H1 (cell line): ENCODE measurements around the gene TMEM130. TPM values are rescaled to one million over a fixed set of nuclear protein-coding genes. Genes with fewer than 3 reads are reported as not detected.
A peak's percentile ranks its signal among the peaks of the same experiment; 100 is the strongest.

Experiments used
- CTCF ChIA-PET: fragments of 300-600 bp; sonication (Branson Sonifier 250); formaldehyde crosslinking; loops from one replicate; lab custom pipeline; 2021; ENCODE audit not compliant: partially characterized antibody; lab: Charles Lee
- POLR2A ChIA-PET: fragments of 300-600 bp; sonication (Branson Sonifier 250); formaldehyde crosslinking; loops from one replicate; lab custom pipeline; 2021; ENCODE audit warnings: inconsistent platforms; ENCODE audit not compliant: partially characterized antibody; lab: Charles Lee
- DNase-seq, 2 experiments: peaks; one replicate each; pipeline versions ENCODE4 v3.0.0 to v3.0.0-alpha.2; 2010 to 2022; ENCODE audit warnings: low spot score in 2 of 2, low read depth in 1 of 2, mixed read lengths in 1 of 2
- FAIRE-seq: peaks from 2 replicates; lab custom pipeline; 2011; peaks lifted over from hg19 to GRCh38; lab: Jason Lieb, UNC
- H2AFZ ChIP-seq: 2 replicates; pipeline ENCODE4 v1.8.1; 2012; ENCODE audit warnings: low read length, inconsistent platforms
- H2AK5ac ChIP-seq: 2 replicates; pipeline ENCODE4 v1.6.1; 2013; ENCODE audit warnings: low read depth, low read length
- H2BK120ac ChIP-seq: replicated peaks from 2 replicates; pipeline ENCODE3; 2013; ENCODE audit warnings: low read depth, low read length, inconsistent platforms
- H2BK12ac ChIP-seq: 2 replicates; pipeline ENCODE4 v1.6.1; 2013; ENCODE audit warnings: low read depth, low read length
- H2BK15ac ChIP-seq: 2 replicates; pipeline ENCODE4 v1.6.1; 2013; ENCODE audit warnings: low read length
- H2BK20ac ChIP-seq: 2 replicates; pipeline ENCODE4 v1.6.1; 2013; ENCODE audit warnings: low read length
- H2BK5ac ChIP-seq: 2 replicates; pipeline ENCODE4 v1.6.1; 2013; ENCODE audit warnings: low read depth, low read length
- H3K14ac ChIP-seq: 2 replicates; pipeline ENCODE4 v1.6.1; 2013; ENCODE audit warnings: inconsistent platforms; ENCODE audit not compliant: insufficient read length
- H3K18ac ChIP-seq: 2 replicates; pipeline ENCODE4 v1.6.1; 2013; ENCODE audit warnings: low read length; ENCODE audit errors: extremely low read depth
- H3K23ac ChIP-seq: 2 replicates; pipeline ENCODE4 v1.6.1; 2013; ENCODE audit warnings: inconsistent platforms; ENCODE audit not compliant: insufficient read length
- H3K23me2 ChIP-seq: 2 replicates; pipeline ENCODE4 v1.6.1; 2013; ENCODE audit warnings: low read depth, low read length
- H3K27ac ChIP-seq: 2 replicates; pipeline ENCODE4 v1.6.1; 2011; ENCODE audit warnings: low read depth, low read length, inconsistent platforms
- H3K27me3 ChIP-seq, 4 experiments: replicated peaks in 1 of 4; 1 replicate in 1 of 4; 2 replicates in 3 of 4; pipeline versions ENCODE4 v1.6.1 to v1.8.1; 2011 to 2013; ENCODE audit warnings: low read length in 3 of 4, mild to moderate bottlenecking in 3 of 4, inconsistent platforms in 2 of 4, mixed read lengths in 2 of 4, moderate library complexity in 1 of 4; ENCODE audit not compliant: control insufficient read depth in 3 of 4, insufficient read depth in 3 of 4; ENCODE audit errors: extremely low read depth in 1 of 4
- H3K36me3 ChIP-seq, 4 experiments: 2 replicates each; pipeline versions ENCODE4 v1.6.1 to v1.8.1; 2011 to 2013; ENCODE audit warnings: mild to moderate bottlenecking in 4 of 4, low read length in 3 of 4, moderate library complexity in 2 of 4, control low read depth in 1 of 4, inconsistent platforms in 1 of 4; ENCODE audit not compliant: insufficient read depth in 4 of 4, control insufficient read depth in 2 of 4
- H3K4ac ChIP-seq: replicated peaks from 2 replicates; pipeline ENCODE3; 2013; ENCODE audit warnings: low read length, low read depth, mixed read lengths, inconsistent platforms; ENCODE audit not compliant: insufficient read length
- H3K4me1 ChIP-seq, 4 experiments: replicated peaks in 1 of 4; 1 replicate in 1 of 4; 2 replicates in 3 of 4; pipeline versions ENCODE4 v1.6.1 to v1.8.1; 2011 to 2013; ENCODE audit warnings: low read length in 3 of 4, inconsistent platforms in 2 of 4, mixed read lengths in 1 of 4; ENCODE audit not compliant: insufficient read depth in 4 of 4, control insufficient read depth in 3 of 4
- H3K4me2 ChIP-seq, 2 experiments: 2 replicates each; pipeline versions ENCODE4 v1.6.1 to v1.8.1; 2011 to 2013; ENCODE audit warnings: low read depth in 2 of 2, low read length in 2 of 2, control low read depth in 1 of 2, inconsistent platforms in 1 of 2, mild to moderate bottlenecking in 1 of 2; ENCODE audit not compliant: insufficient read depth in 1 of 2
- H3K4me3 ChIP-seq, 4 experiments: fragments of 200-600, 300-600 bp in 1 of 4; sonication (generic), shearing (Covaris generic), sonication (Bioruptor Twin) in 1 of 4; 2 replicates each; pipeline versions ENCODE4 v1.5.1 to v1.8.1; 2011 to 2016; ENCODE audit warnings: low read length in 4 of 4, low read depth in 3 of 4, control low read depth in 2 of 4, inconsistent platforms in 2 of 4, mild to moderate bottlenecking in 2 of 4, mixed read lengths in 1 of 4, moderate library complexity in 1 of 4; ENCODE audit not compliant: insufficient read depth in 2 of 4; ENCODE audit errors: extremely low read depth in 1 of 4
- H3K56ac ChIP-seq: replicated peaks from 2 replicates; pipeline ENCODE3; 2013; ENCODE audit warnings: low read depth, mild to moderate bottlenecking, mixed read lengths, low read length, inconsistent platforms; ENCODE audit not compliant: insufficient read length
- H3K79me1 ChIP-seq: 2 replicates; pipeline ENCODE4 v1.6.1; 2013; ENCODE audit warnings: low read depth, low read length, control low read depth
- H3K79me2 ChIP-seq, 2 experiments: 2 replicates each; pipeline versions ENCODE4 v1.6.1 to v1.8.1; 2012 to 2013; ENCODE audit warnings: low read length in 2 of 2, mild to moderate bottlenecking in 2 of 2, inconsistent platforms in 1 of 2; ENCODE audit not compliant: insufficient read depth in 2 of 2, control insufficient read depth in 1 of 2
- H3K9ac ChIP-seq, 4 experiments: replicated peaks in 1 of 4; 1 replicate in 1 of 4; 2 replicates in 3 of 4; pipeline versions ENCODE4 v1.6.1 to v1.8.1; 2011 to 2013; ENCODE audit warnings: low read depth in 3 of 4, low read length in 3 of 4, control low read depth in 2 of 4, mild to moderate bottlenecking in 2 of 4, moderate library complexity in 2 of 4, inconsistent platforms in 1 of 4; ENCODE audit errors: extremely low read depth in 1 of 4
- H3K9me3 ChIP-seq, 2 experiments: 2 replicates each; pipeline versions ENCODE4 v1.6.1 to v1.8.1; 2012 to 2013; ENCODE audit warnings: mild to moderate bottlenecking in 2 of 2, moderate library complexity in 2 of 2, control low read depth in 1 of 2, inconsistent platforms in 1 of 2, low read depth in 1 of 2, low read length in 1 of 2, mixed read lengths in 1 of 2; ENCODE audit not compliant: insufficient read depth in 2 of 2
- H4K20me1 ChIP-seq, 2 experiments: replicated peaks in 1 of 2; 2 replicates each; pipeline versions ENCODE3 to v1.8.1; 2011 to 2013; ENCODE audit warnings: inconsistent platforms in 2 of 2, low read length in 2 of 2, mild to moderate bottlenecking in 1 of 2; ENCODE audit not compliant: insufficient read depth in 2 of 2, control insufficient read depth in 1 of 2
- H4K5ac ChIP-seq: 2 replicates; pipeline ENCODE4 v1.6.1; 2013; ENCODE audit warnings: low read length, low read depth, mixed read lengths, inconsistent platforms; ENCODE audit not compliant: insufficient read length
- H4K8ac ChIP-seq: 2 replicates; pipeline ENCODE4 v1.8.0; 2013; ENCODE audit warnings: mild to moderate bottlenecking, moderate library complexity, low read length, inconsistent platforms; ENCODE audit not compliant: insufficient read depth; ENCODE audit errors: extremely low read depth
- H4K91ac ChIP-seq: replicated peaks from 2 replicates; pipeline ENCODE3; 2013; ENCODE audit warnings: low read length, mixed read lengths, inconsistent platforms; ENCODE audit not compliant: insufficient read length
- CTCF ChIP-seq, 3 experiments: IDR thresholded peaks; 1 replicate in 2 of 3; 2 replicates in 1 of 3; pipeline versions ENCODE4 v1.5.1 to v1.6.1; 2011; ENCODE audit warnings: low read length in 3 of 3, mild to moderate bottlenecking in 3 of 3, inconsistent platforms in 2 of 3, low read depth in 1 of 3, moderate library complexity in 1 of 3; ENCODE audit not compliant: insufficient read depth in 1 of 3; ENCODE audit errors: control extremely low read depth in 1 of 3
- FOSL1 ChIP-seq: IDR thresholded peaks from 2 replicates; pipeline ENCODE4 v1.6.1; 2011; ENCODE audit warnings: mild to moderate bottlenecking, low read depth, low read length, moderate library complexity; ENCODE audit not compliant: insufficient read depth
- HDAC2 ChIP-seq, 2 experiments: fragments of 300-600 bp in 1 of 2; sonication (generic) in 1 of 2; IDR thresholded peaks; 2 replicates each; pipeline ENCODE4 v1.6.1; 2011 to 2012; ENCODE audit warnings: low read depth in 2 of 2, low read length in 2 of 2, mild to moderate bottlenecking in 2 of 2, moderate library complexity in 2 of 2, borderline replicate concordance in 1 of 2, inconsistent platforms in 1 of 2
- KDM4A ChIP-seq: IDR thresholded peaks from one replicate; pipeline ENCODE4 v1.7.1; 2012; ENCODE audit warnings: low read depth, mild to moderate bottlenecking, moderate library complexity, low read length, inconsistent platforms; ENCODE audit not compliant: severe bottlenecking
- YY1 ChIP-seq: IDR thresholded peaks from 2 replicates; pipeline ENCODE4 v1.6.1; 2011; ENCODE audit warnings: low read depth, mild to moderate bottlenecking, low read length
- WGBS, 2 experiments: shearing (Covaris generic) in 1 of 2; methylation state at CpG; one replicate each; pipeline versions ENCODE4 v1.1.6 to v1.1.7; 2013 to 2015; ENCODE audit warnings: low lambda C conversion rate in 2 of 2, mixed read lengths in 2 of 2, inconsistent platforms in 1 of 2, low coverage in 1 of 2, missing lambda C conversion rate in 1 of 2; ENCODE audit not compliant: insufficient replicate concordance in 2 of 2, insufficient coverage in 1 of 2, insufficient read length in 1 of 2; ENCODE audit errors: extremely low coverage in 1 of 2, missing lambda C conversion rate in 1 of 2; 5-methylcytosine and 5-hydroxymethylcytosine counted together
- long read RNA-seq, 2 experiments: library from RNA in 1 of 2; library from capped mRNA in 1 of 2; stranded (forward); transcript quantifications; one replicate each; pipeline ENCODE4 v2.0.0, GENCODE V29; 2021; ENCODE audit warnings: inconsistent platforms in 1 of 2
- polyA minus RNA-seq, 3 experiments: library from RNA; depleted of rRNA, polyadenylated mRNA; stranded (reverse); fragments of >200 nt; gene quantifications; 1 replicate in 2 of 3; 2 replicates in 1 of 3; pipeline ENCODE4 v1.2.3, GENCODE V29; 2011
- polyA plus RNA-seq, 7 experiments: library from polyadenylated mRNA; depleted of rRNA in 3 of 7; stranded (reverse) in 5 of 7; unstranded in 2 of 7; fragments of >200 nt in 5 of 7; fragments of 200-250 nt in 2 of 7; gene quantifications; 1 replicate in 5 of 7; 2 replicates in 1 of 7; 4 replicates in 1 of 7; pipeline versions ENCODE4 v1.2.1 to v1.2.3, GENCODE V29; 2011 to 2013; ENCODE audit warnings: missing spikeins in 2 of 7, mixed read lengths in 2 of 7
- total RNA-seq: library from RNA; stranded (reverse); fragmentation: NEBNext Ultra II Directional; extraction: Animal tissue kit (Norgen Biotek cat#: 25700); gene quantifications from 2 replicates; pipeline ENCODE4 v1.2.1, GENCODE V29; 2021

Gene TMEM130, protein sequence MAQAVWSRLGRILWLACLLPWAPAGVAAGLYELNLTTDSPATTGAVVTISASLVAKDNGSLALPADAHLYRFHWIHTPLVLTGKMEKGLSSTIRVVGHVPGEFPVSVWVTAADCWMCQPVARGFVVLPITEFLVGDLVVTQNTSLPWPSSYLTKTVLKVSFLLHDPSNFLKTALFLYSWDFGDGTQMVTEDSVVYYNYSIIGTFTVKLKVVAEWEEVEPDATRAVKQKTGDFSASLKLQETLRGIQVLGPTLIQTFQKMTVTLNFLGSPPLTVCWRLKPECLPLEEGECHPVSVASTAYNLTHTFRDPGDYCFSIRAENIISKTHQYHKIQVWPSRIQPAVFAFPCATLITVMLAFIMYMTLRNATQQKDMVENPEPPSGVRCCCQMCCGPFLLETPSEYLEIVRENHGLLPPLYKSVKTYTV
- total RNA-seq, result 2.9 and 3.7 TPM in 2 replicates
- polyA plus RNA-seq (2011; rRNA removed), result 6.6 and 14.0 TPM in 2 replicates
- polyA plus RNA-seq (2011; cell fraction: cytosol; rRNA removed), result 4.1 TPM
- 6.3 TPM for polyA plus RNA-seq (2011; cell fraction: nucleus; rRNA removed)
- 2.0 to 4.6 TPM (median 3.0 TPM) in 4 replicates for polyA plus RNA-seq (2012, experiment 1 of 2)
- polyA plus RNA-seq (2012, experiment 2 of 2), result 1.3 TPM
- polyA plus RNA-seq (2013, experiment 1 of 2), result 4.0 TPM
- polyA plus RNA-seq (2013, experiment 2 of 2), result 4.9 TPM
- polyA minus RNA-seq (2011; rRNA and poly(A)+ RNA removed), result 1.2 and 1.9 TPM in 2 replicates
- polyA minus RNA-seq (2011; cell fraction: cytosol; rRNA and poly(A)+ RNA removed), result 4.0 TPM
- polyA minus RNA-seq (2011; cell fraction: nucleus; rRNA and poly(A)+ RNA removed), result 1.1 TPM
- long read RNA-seq, experiment 1, result 0 reads
- long read RNA-seq, experiment 2, result 0 reads

DNA sequence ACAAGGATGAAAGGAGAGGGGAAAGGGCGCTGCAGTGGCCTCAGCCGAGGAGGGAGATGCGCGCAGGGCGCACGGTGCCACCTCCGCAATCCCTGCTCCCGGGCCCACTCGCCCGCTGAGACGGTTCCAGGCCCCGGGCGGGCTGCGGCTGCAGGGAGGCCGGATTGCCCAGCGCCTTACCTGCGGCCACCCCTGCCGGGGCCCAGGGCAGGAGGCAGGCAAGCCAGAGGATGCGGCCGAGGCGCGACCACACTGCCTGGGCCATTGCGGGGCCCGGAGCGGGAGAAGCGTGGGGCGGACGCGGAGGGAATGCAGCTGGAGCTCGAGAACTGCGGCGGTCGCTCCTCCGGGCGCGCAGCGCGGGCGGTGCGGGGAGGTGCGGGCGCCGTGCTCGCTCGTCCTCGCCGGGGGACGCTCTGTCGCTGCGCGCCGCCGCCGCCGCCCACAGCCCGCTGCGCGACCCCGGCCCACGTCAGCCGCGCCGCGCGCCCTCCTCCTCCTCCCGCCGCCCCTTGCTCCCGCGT, at the start of gene TMEM130:
TSS of gene TMEM130 (minus strand) at position 418 of the 524 bp plus-strand sequence. CDS start at position 265, 153 bp downstream.
- peaks cover 0 to 14% (median 7%) of the 10 kb centered on the region in 4 experiments; a peak in 5 of 7 replicates for H3K4me1 ChIP-seq
- peak within 1 kb of the TSS; percentile 80 for H4K8ac ChIP-seq
- H2BK12ac ChIP-seq, result peak within 1 kb of the TSS; percentile 80; the same call in 1 of the 2 replicates
- no peak within 1 kb of the TSS for H3K56ac ChIP-seq
- DNase-seq (peak in 1 of 2 experiments; percentile 63), FAIRE-seq (no peak)
- H2BK15ac ChIP-seq, result no peak within 1 kb of the TSS
- H4K91ac ChIP-seq, result no peak within 1 kb of the TSS
- no peaks in the 10 kb centered on the region for H3K79me1 ChIP-seq
- no peaks in the 10 kb centered on the region for H3K9me3 ChIP-seq
- H3K4ac ChIP-seq, result no peak within 1 kb of the TSS
- H3K27ac ChIP-seq, result no peak within 1 kb of the TSS
- H3K23me2 ChIP-seq, result peaks cover 11% of the 10 kb centered on the region; the same call in 1 of the 2 replicates
- no peak within 1 kb of the TSS; the same call in 1 of the 2 replicates for H2AK5ac ChIP-seq
- H3K4me2 ChIP-seq, result peak within 1 kb of the TSS; percentile 60 to 87
- H3K4me3 ChIP-seq, result peak within 1 kb of the TSS; percentile 47 to 73 (median 54)
- no peak within 1 kb of the TSS for H3K9ac ChIP-seq
- 3% methylated on average over 19 of the region's 69 CpGs; no CpG with 5 or more reads in 1 of the 2 experiments for WGBS, 2 experiments
- peak within 1 kb of the TSS; percentile 14; the same call in 1 of the 2 replicates for H2AFZ ChIP-seq
- no peak within 1 kb of the TSS for H3K23ac ChIP-seq
- POLR2A ChIA-PET, result interaction anchor here (1.0 to 1.3 kb wide), 4 partner anchors 8 to 252 kb away, joined by 3 to 7 read pairs (median 4); partner anchors contain the start of genes NPTX2 and TRRAP
- no peak within 1 kb of the TSS for H2BK120ac ChIP-seq
- H3K36me3 ChIP-seq, result no peaks in the 10 kb centered on the region
- H3K27me3 ChIP-seq, result peaks cover 8 to 31% (median 22%) of the 10 kb centered on the region in 4 experiments
- H2BK5ac ChIP-seq, result no peak within 1 kb of the TSS
- no peak within 1 kb of the TSS for H2BK20ac ChIP-seq
- CTCF ChIA-PET, result interaction anchor here (1.3 to 1.8 kb wide), 2 partner anchors 9 to 16 kb away, joined by 3 to 4 read pairs; partner anchors contain the start of gene TRRAP
- no peaks in the 10 kb centered on the region for H4K20me1 ChIP-seq
- H3K79me2 ChIP-seq, result no peaks in the 10 kb centered on the region
- H3K18ac ChIP-seq, result no peak within 1 kb of the TSS; the same call in 1 of the 2 replicates
- no peak within 1 kb of the TSS for H3K14ac ChIP-seq
- no peak within 1 kb of the TSS for H4K5ac ChIP-seq
- TF ChIP-seq FOSL1, result no peak
- TF ChIP-seq YY1, result no peak
- no peak for TF ChIP-seq CTCF (IDR thresholded peaks at IDR 0.05; ENCODE audit: control extremely low read depth in 1 of 3, insufficient read depth in 1 of 3, low read depth in 1 of 3, low read length in 3 of 3)
- TF ChIP-seq HDAC2 (IDR thresholded peaks at IDR 0.05; ENCODE audit: borderline replicate concordance in 1 of 2, low read depth in 2 of 2, low read length in 2 of 2), result no peak
- TF ChIP-seq KDM4A, result peak; percentile 79
